Left renal pelvis (tissue), 4 donors: Measurements from ENCODE around the gene TRIM77. TPM values are rescaled to one million over a fixed set of nuclear protein-coding genes. Genes with fewer than 3 reads are reported as not detected.
"Not testable (repeated sequence)": the region's sequence is repeated elsewhere in the genome, so short reads cannot be mapped to it uniquely, and the experiment has no call there.

Experiments
- DNase-seq, 4 donors: peaks; one replicate each; pipeline ENCODE4 v3.0.0-alpha.2; 2013; ENCODE audit warnings: low read depth in 4 of 4, low spot score in 3 of 4
- polyA plus RNA-seq, 4 donors: library from polyadenylated mRNA; unstranded; fragments of 120-200 nt; gene quantifications; one replicate each; pipeline ENCODE4 v1.2.1, GENCODE V29; 2013; ENCODE audit not compliant: insufficient read length in 4 of 4

The TRIM77 gene
- not detected for polyA plus RNA-seq

- DNase-seq: not testable (repeated sequence)
Measured at GRCh38 chr11:89709999-89710398, at the start of gene TRIM77. TSS of gene TRIM77 (plus strand) at chr11:89710299. CDS start at chr11:89710299, 0 bp downstream.

DNA sequence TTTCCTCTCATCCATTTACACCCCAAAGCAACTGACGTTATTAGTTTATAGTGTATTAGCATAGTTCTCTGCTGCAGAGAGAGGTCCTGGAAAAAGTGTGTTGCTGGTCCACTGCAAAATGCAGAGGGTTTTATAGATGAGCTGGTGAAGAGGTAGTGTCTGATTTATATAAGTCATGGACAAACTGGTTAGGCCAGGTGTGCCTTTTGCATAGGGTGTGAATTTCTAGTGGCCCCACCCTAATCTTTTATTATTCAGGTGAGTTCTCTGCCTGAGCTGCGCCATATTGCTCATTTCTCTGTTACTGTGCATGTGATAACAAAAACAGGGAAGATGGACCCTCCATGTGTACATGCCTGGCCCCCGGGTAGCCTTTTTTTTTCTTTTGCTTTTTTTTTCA is 43.1 kb upstream of the TRIM77 start:
- DNase-seq: no peak

DNA sequence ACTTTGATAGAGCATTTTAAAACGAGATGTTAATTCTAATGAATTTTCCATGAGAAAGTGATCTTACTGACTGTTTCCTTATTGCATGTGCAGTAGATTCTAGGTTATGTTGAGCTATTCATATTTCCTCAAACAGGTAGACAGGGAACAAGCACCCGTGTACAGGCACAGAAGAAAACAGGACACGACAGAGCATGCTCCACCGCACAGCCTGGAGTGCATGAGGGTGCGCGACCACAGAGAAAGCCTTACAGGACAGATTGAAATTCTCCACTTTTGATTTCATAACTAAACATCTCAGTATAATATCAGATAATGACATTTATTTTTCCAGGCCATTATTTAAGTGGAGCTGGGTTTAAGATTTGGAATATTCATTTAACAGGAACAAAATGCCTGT is 41.9 kb upstream of the TRIM77 start:
- DNase-seq: not testable (repeated sequence)

DNA sequence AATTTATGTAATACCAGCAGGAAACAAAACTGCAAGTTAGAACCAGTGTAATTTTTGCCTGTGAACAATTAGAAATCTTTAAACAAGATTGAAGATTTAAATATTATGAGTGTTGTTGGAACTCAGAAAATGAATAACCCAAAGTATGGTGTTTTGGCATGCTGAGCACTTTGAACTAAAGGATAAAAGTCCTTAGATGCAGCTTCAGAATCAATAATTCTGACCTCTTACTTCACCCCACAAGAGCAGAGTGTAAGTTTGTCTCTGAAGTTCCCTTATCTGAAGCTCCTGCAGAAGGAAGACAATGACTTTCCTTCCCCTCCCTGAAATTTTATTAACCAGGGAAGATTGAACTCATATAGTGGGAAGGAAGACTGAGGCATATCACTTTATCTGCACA is 40.5 kb upstream of the TRIM77 start:
- DNase-seq: not testable (repeated sequence)

DNA sequence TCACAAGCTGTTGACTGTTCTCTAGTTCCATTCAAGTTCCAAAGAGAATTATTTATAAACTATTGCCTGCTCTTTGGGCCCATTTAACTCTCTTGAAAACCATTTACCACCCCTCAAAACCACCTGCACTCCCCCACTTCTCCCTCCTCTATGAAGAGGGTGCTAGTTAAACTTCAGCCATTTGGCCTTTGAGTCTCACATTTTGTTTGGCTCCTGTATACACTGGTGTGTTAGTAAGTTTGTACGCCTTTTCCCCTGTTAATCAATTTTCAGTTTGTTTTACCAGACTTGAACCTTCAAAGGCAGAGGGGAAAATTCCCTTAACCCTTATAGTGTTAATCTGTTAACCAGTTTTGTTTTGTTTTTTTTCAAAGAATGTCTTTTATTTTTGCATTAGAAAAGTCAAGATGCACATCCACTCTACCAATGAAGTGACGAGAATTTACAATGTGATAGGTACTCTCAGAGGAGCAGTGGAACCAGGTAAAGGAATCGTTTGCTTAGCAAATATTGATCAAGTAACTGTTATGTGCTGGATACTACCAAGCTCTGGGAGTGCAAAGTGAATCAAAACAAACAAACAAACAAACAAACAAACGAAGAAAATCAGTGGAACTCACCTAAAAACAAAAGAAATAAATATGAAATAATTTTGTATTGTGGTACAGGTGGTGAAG is 40.0 kb upstream of the TRIM77 start:
- not testable (repeated sequence) for DNase-seq

- DNase-seq: not testable (repeated sequence)
Measured at GRCh38 chr11:89672547-89672946, 37.6 kb upstream of the TRIM77 start.

- not testable (repeated sequence) for DNase-seq
Measured at GRCh38 chr11:89673380-89673779, 36.7 kb upstream of the TRIM77 start.

GRCh38 chr11:89675383-89675782 is 34.7 kb upstream of the TRIM77 start:
- DNase-seq: not testable (repeated sequence)

DNA sequence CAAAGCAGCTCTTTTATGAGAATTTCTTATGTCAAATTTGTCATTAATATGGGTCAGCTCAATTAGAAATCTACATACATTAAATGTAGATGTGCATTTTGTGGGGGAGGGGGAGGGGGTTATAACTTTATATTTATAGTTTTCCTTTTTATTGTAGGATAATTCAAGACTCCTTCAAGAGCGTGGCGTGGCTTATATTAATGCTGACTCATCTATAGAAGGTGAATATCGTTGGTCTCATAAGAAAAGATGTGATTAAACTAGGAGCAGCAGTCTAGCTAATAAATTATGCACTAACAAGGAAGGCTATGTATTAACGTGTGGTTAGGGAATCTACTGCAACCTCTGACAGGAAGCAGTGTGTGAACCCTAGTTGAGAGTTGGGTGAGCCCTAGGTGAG is 34.2 kb upstream of the TRIM77 start:
- not testable (repeated sequence) for DNase-seq

DNA sequence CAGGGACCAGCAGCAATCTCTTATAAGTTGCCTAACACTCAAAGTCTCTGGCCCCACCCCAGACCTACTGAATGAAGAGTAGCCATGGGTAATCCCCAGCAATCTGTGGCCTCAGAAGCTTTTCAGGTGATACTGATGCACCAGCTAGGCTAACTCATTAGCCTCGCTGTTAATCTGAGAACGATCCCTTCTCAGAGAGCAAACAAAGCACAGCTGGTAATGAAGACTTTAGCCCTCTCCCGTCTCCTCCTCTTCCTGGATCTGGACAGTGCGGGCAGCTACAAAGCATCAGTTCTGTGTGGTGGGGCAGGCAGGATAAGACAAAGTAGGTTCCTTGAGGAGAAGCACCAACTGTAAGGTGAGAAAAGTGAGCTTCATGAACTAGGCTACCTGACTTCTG is 3.0 kb upstream of the TRIM77 start:
- DNase-seq: not testable (repeated sequence)

DNA sequence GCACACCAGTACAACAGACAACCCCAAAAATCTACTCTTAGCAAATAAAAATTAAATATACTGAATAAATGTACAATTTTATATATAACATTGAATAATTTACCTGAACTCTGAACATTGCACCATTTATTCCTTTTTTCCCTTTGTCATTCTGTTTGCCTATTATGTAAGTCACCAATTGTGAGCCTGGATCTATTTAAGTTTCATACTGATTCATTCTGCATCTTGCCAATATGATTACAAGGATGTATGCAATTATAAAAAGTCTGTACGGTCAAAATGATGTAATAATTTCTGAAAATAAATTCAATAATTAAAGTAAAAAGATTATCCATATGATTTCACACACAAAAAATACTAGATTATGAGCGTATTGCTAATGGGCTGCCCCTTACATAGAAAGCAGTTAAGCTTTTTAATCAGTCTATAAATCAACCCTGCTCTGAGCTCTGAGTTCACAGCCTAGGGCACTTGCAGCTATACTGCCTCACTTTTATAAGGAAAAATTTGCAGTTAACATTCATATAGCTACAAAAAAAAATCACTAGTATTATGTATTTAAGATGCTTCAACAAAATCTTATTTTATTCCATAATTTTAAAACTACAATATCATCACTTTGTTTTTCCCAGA is 14.9 kb downstream of the TRIM77 start:
- not testable (repeated sequence) for DNase-seq

GRCh38 chr11:89730215-89730614 is 20.1 kb downstream of the TRIM77 start:
- DNase-seq: not testable (repeated sequence)

DNA sequence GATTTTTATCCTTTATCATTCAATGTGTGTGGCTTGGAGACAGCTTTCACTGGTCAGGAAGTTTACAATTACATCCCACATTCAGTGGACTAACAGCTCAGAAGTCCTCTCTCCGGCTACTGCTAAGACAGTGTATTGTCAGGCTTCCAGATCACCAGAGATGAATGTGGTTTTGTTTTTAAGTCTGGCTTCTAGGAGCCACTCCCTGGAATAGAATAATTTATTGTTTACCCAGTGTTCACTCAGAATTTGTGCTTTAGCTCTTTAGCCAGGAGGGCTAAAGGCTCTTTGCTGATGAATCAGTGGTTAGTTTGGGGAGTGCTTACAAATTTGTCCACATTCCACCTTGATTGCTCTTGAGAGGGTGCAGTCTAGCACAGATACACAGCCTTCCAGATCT is 26.5 kb downstream of the TRIM77 start:
- DNase-seq: no peak

DNA sequence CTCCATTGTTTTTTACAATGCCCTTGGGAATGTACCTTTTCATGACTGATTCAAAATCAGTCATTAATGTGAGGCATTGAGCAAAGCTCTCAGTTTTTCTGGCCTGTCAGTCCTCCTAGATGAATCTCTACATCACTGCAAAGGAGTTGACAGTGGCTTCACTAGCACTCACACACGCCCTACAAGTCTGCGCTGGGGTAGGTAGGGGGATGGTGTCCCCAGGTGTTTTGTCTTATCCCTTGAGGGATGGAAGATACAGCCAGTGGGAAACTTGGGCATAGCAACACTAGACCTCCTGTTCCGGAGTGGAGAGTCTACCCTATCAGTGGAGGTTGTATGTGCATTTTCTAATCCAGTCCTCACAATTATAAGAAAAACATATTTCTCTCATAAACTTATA is 27.0 kb downstream of the TRIM77 start:
- DNase-seq: no peak

DNA sequence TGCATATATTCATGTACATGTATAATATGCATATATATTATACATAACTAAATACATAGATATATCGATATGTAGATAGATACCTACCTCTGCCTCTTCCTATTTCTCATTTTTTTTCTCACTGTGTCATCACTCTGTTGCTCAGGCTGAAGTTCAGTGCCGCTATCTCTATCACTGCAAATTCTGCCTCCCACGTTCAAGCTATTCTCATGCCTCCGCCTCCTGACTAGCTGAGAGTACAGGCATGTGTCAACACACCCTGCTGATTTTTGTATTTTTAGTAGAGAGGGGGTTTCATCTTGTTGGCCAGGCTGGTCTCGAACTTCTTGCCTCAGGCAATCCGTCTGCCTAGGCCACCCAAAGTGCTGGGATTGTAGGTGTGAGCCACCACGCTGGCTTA is 31.3 kb downstream of the TRIM77 start:
- DNase-seq: not testable (repeated sequence)

DNA sequence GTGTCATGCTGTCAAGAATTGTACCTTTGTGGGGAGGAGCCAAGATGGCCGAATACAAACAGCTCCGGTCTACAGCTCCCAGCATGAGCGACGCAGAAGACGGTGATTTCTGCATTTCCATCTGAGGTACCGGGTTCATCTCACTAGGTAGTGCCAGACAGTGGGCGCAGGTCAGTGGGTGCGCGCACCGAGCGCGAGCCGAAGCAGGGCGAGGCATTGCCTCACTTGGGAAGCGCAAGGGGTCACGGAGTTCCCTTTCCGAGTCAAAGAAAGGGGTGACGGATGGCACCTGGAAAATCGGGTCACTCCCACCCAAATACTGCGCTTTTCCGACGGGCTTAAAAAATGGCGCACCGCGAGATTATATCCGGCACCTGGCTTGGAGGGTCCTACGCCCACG is 34.1 kb downstream of the TRIM77 start:
- not testable (repeated sequence) for DNase-seq

GRCh38 chr11:89750822-89751221 is 40.7 kb downstream of the TRIM77 start:
- DNase-seq: not testable (repeated sequence)

Other genes starting within 250 kb of the TRIM77 start
- gene NOX4, start 218.9 kb upstream of the TRIM77 start, polyA plus RNA-seq: 10 to 100 TPM in 3 of 4 donors, 1 to 10 TPM in 1; 7.7 to 55.9 (median 44.3) TPM
- gene TRIM49, start 98.3 kb downstream of the TRIM77 start, polyA plus RNA-seq: not detected
- gene TRIM64B, start 168.2 kb downstream of the TRIM77 start, polyA plus RNA-seq: under 1 TPM in 1 of 4 donors, not detected in 3; 0.08 TPM
- not detected for gene TRIM49D1, start 211.9 kb downstream of the TRIM77 start, polyA plus RNA-seq
- gene TRIM49D2, start 213.8 kb downstream of the TRIM77 start, polyA plus RNA-seq: not detected